ENCODE data around the gene CLCN7. TPM values are rescaled to one million over a fixed set of nuclear protein-coding genes. Genes with fewer than 3 reads are reported as not detected.

Gene CLCN7
- total and polyA plus RNA-seq, 8 donors, result 28.6 to 130 (median 31.3) TPM

DNA sequence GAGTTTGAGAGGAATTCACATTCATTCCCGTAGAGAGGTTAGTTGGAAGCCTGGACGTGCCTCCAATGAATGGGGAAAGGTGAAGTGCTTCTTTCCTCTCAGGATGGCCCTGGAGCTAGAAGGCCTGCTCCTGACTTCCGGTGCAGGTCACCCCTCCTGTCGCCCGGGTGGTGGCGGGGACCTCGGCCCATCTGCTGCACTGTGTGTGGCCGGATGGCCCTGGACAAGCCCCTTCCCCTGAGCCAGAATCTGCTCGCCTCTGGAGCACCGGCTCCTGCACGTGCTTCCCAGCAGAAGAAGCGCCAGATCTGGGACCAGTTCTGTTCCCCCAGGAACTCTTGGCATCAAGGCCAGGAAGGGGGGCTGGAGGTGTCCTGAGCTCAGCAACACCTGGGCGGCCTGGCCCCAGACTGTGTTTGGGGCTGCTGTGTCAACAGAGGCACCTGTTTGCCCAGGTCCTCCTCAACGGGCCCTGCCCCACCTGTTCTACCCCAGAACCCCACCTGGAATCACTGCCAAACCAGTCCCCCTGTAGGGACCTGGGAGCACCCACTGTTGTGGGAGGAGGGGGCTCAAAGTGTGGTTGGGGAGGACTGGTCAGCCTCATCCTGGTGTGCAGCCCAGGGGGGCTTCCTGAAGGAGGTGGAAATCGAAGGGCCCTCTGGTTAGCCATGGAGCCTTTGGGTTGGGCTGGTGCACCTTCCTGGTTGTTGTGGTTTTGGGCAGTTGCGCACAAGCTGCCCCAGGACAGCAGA is 49.0 kb downstream of the CLCN7 start:
- H3K27ac ChIP-seq, result no peak overlapping the region
- DNase-seq, result no peak

DNA sequence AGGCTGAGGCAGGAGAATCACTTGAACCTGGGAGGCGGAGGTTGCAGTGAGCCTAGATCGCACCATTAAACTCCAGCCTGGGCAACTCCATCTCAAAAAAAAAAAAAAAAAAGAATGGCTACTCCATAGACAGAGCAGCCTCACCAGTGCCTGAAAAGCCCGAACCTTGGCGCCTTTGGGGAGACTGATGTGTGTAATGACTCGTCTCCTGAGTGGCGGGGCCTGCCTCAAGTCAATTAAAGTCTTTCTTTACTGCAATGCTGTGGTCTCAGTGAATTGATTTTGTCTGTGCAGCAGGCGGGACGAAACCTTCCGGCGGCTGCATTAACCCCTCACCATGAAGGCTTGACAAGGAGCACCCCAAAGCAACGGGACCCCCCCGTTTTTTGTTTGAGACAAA is 50.8 kb downstream of the CLCN7 start:
- intact Hi-C loops (cut with DNase I), result no loop called here

More for the DNA sequence above, 49.0 kb downstream of the CLCN7 start:
- H3K4me3 ChIP-seq, result no peak overlapping the region
- intact Hi-C loops (cut with DNase I), result no loop called here
- no peaks in the 10 kb centered on the region for H3K36me3 ChIP-seq
- TF ChIP-seq, protein P1, sequence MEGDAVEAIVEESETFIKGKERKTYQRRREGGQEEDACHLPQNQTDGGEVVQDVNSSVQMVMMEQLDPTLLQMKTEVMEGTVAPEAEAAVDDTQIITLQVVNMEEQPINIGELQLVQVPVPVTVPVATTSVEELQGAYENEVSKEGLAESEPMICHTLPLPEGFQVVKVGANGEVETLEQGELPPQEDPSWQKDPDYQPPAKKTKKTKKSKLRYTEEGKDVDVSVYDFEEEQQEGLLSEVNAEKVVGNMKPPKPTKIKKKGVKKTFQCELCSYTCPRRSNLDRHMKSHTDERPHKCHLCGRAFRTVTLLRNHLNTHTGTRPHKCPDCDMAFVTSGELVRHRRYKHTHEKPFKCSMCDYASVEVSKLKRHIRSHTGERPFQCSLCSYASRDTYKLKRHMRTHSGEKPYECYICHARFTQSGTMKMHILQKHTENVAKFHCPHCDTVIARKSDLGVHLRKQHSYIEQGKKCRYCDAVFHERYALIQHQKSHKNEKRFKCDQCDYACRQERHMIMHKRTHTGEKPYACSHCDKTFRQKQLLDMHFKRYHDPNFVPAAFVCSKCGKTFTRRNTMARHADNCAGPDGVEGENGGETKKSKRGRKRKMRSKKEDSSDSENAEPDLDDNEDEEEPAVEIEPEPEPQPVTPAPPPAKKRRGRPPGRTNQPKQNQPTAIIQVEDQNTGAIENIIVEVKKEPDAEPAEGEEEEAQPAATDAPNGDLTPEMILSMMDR (IDR thresholded peaks at IDR 0.05), result no peak
- H3K4me1 ChIP-seq, result no peaks in the 10 kb centered on the region
- no peaks in the 10 kb centered on the region for H3K9me3 ChIP-seq
- no peak for ATAC-seq
- H3K27me3 ChIP-seq, result peaks cover 0 to 27% of the 10 kb centered on the region in 2 donors

DNA sequence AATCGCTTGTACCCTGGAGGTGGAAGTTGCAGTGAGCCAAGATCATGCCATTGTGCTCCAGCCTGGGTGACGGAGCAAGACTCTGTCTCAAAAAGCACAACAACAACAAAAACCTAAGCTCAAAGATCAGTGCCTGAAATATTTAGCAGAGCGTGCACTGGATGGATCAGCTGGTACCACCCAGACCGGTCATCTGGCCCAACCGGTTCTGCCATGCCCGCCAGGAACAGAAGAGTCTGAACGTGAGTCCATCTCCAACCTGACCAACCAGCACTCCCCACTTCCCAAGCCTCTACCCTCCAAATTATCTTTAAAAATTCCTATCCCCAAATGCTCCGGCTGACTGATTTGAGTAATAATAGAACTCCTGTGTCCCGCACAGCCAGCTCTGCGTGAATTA is 52.8 kb downstream of the CLCN7 start:
- Histone ChIP-seq H3K27ac (peak overlapping the region in 1 of 2 donors; percentile 95), H3K4me3 (no peak overlapping the region), H3K27me3 (no peaks in the 10 kb centered on the region), H3K4me1 (peaks cover 8 to 28% of the 10 kb centered on the region in 2 donors), H3K36me3 (peaks cover 0 to 7% of the 10 kb centered on the region in 2 donors), H3K9me3 (no peaks in the 10 kb centered on the region)
- ATAC-seq, result no peak
- DNase-seq, result no peak
- intact Hi-C loops (cut with DNase I), result no loop called here
- TF ChIP-seq, protein P1 (IDR thresholded peaks at IDR 0.05), result no peak

More for the DNA sequence above, 50.8 kb downstream of the CLCN7 start:
- TF ChIP-seq, protein P1 (IDR thresholded peaks at IDR 0.05), result no peak
- no peak overlapping the region for H3K27ac ChIP-seq
- DNase-seq, result no peak
- H3K4me3 ChIP-seq, result no peak overlapping the region
- H3K36me3 ChIP-seq, result no peaks in the 10 kb centered on the region
- no peaks in the 10 kb centered on the region for H3K9me3 ChIP-seq
- ATAC-seq, result no peak
- H3K4me1 ChIP-seq, result peaks cover 8 to 14% of the 10 kb centered on the region in 2 donors
- peaks cover 0 to 10% of the 10 kb centered on the region in 2 donors for H3K27me3 ChIP-seq

DNA sequence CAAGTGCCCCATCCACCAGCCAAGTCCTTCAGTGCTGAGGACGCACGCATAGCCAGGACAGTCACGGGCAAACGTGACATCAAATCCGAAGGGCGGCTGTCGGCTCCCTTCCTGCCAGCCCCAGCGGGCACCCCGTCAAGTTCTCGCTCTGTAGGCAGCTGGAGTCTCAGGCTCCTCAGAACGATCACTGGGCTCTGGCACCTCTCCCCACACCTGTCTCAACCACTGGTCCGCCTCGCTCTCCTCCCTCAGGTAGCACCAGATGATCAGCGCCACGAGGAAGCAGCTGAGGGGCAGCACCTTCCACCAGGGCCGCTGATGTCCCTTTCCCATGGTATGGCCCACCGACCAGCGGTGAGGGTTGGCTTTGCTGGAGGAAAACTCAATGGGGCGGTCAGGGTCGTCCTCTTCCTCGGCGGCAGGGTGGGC is 54.7 kb downstream of the CLCN7 start:
- H3K36me3 ChIP-seq, result peaks cover 0 to 7% of the 10 kb centered on the region in 2 donors
- H3K27ac ChIP-seq, result peak overlapping the region; percentile 95
- no peaks in the 10 kb centered on the region for H3K9me3 ChIP-seq
- TF ChIP-seq, protein P1 (IDR thresholded peaks at IDR 0.05), result no peak
- peak overlapping the region; percentile 91 to 97 for H3K4me3 ChIP-seq
- H3K27me3 ChIP-seq, result no peaks in the 10 kb centered on the region
- DNase-seq (no peak), ATAC-seq (peak; percentile 6)
- H3K4me1 ChIP-seq, result peaks cover 8 to 31% of the 10 kb centered on the region in 2 donors
- intact Hi-C loops (cut with DNase I), result no loop called here

DNA sequence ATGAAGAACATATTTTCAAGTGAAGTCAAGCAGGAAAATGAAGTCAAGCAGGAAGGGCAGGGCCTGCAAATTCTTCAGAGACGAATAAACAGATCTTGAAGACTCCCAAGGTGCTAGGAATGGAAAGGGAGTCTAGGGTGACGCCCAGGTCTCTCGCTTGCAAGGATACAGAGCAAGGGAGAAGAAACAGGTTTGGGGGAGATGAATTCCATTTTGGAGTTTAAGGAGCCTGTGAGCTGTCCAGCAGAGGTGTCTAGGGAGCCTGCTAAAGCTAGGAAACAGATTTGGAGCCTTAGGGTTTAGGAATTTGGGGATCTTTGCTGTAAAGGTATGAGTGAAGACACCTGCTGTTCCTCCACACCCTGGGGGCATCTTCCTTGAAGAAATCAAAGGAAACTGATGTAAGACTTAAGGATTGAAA is 58.3 kb downstream of the CLCN7 start:
- intact Hi-C loops (cut with DNase I), result no loop called here

More for the DNA sequence above, 58.3 kb downstream of the CLCN7 start:
- no peak for DNase-seq
- H3K27ac ChIP-seq, result no peak overlapping the region
- no peak for ATAC-seq
- H3K27me3 ChIP-seq, result no peaks in the 10 kb centered on the region
- peaks cover 0 to 9% of the 10 kb centered on the region in 2 donors for H3K36me3 ChIP-seq
- H3K4me3 ChIP-seq, result no peak overlapping the region
- TF ChIP-seq, protein P1 (IDR thresholded peaks at IDR 0.05), result no peak
- no peaks in the 10 kb centered on the region for H3K9me3 ChIP-seq
- peaks cover 14 to 44% of the 10 kb centered on the region in 2 donors for H3K4me1 ChIP-seq

Data from left lung (tissue), 10 donors.